HG02798 (cell line): ENCODE results near the gene CKAP2L.

ENCODE experiments used
- ATAC-seq: cut with Tn5 transposase; IDR thresholded peaks from one replicate; pipeline ENCODE4 v1.9.1; 2021; ENCODE audit warnings: mild to moderate bottlenecking; ENCODE audit not compliant: unreplicated experiment, poor library complexity

CKAP2L gene

GRCh38 chr2:112792419-112792818, 28.0 kb upstream of the CKAP2L start:
- ATAC-seq = no peak

- no peak for ATAC-seq
These were observed 27.4 kb upstream of the CKAP2L start for GRCh38 chr2:112791693-112792230.

GRCh38 chr2:112791019-112791418, 26.6 kb upstream of the CKAP2L start:
- no peak for ATAC-seq

DNA sequence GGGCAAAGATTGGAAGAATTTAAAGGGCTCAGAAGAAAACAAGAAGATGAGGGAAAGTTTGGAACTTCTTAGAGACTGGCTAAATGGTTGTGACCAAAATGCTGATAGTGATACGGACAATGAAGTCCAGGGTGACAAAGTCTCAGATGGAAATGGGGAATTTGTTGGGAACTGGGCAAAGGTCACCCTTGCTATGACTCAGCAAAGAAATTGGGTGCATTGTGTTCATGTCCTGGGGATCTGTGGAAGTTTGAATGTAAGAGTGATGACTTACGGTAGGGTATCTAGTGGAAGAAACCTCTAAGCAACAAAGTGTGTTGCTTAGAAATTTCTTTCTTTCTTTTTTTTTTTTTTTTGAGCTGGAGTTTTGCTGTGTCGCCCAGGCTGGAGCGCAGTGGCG, 25.9 kb upstream of the CKAP2L start:
- ATAC-seq = no peak

DNA sequence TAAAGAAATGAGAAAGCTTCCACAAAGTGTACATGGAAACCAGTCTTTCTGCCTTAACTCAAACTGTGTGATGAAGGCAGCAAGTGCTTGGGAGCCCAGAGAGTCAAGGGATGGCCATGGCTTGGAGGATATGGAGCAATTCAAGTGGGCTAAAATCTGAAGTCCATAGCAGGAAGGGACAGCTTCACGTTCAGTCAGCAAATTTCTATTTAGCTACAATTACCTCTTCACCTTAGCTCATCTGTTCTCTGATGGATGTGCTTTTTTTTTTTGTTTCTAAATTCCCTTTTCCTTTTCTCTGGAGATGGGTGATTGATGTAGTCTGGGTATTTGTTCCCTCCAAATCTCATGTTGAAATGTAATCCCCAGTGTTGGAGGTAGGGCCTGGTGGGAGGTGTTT, 24.8 kb upstream of the CKAP2L start:
- no peak for ATAC-seq

DNA sequence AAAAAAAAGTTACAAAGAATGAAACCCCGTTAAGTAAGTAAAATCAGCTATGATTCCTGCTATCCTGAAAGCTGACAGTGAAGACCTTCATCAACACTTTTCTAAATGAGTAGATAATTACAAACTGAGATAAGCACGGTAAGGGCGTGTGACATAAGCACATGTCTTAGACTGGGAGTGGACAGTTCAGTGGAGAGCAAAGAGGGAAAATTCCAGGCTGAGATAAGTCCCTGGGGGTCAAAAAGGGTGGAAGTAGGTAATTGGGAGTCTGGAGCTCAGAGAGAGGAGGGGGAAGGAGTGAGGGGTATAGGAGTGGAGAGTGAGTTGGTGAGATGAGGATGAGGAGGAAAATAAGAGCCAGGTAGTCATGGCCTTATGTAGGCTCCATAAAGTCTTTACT, 24.2 kb upstream of the CKAP2L start:
- no peak for ATAC-seq

DNA sequence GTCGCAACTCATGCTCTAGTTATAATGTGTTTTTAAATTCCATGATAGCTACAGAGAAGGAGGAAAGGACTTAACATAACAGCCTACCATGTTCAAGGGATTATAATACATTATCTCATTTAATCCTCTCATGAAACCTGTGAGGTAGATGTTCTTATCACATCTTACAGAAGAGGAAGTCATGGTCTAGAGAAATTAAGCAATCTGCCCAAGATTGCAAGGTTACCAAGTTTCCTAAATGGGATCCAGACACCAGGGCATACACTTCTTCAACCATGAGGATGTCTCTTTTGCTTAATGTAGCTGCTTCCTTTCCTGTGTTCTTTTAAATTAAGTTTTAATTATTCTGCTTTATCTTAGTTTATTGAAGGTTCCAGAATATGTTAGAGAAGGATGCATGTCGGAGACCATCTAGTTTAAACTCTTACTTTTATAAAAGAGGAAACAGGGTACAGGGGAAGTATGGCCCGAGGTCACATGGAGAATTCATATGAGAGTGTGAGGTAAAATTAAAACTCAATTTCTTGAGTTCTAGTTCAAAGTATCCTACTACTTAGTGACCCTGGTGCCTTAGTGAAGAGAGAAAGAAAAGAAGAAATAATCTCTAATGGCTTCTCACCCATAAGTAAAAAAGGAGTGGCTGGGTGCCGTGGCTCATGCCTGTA, 23.5 kb upstream of the CKAP2L start:
- no peak for ATAC-seq

GRCh38 chr2:112787294-112787693, 22.9 kb upstream of the CKAP2L start:
- no peak for ATAC-seq

DNA sequence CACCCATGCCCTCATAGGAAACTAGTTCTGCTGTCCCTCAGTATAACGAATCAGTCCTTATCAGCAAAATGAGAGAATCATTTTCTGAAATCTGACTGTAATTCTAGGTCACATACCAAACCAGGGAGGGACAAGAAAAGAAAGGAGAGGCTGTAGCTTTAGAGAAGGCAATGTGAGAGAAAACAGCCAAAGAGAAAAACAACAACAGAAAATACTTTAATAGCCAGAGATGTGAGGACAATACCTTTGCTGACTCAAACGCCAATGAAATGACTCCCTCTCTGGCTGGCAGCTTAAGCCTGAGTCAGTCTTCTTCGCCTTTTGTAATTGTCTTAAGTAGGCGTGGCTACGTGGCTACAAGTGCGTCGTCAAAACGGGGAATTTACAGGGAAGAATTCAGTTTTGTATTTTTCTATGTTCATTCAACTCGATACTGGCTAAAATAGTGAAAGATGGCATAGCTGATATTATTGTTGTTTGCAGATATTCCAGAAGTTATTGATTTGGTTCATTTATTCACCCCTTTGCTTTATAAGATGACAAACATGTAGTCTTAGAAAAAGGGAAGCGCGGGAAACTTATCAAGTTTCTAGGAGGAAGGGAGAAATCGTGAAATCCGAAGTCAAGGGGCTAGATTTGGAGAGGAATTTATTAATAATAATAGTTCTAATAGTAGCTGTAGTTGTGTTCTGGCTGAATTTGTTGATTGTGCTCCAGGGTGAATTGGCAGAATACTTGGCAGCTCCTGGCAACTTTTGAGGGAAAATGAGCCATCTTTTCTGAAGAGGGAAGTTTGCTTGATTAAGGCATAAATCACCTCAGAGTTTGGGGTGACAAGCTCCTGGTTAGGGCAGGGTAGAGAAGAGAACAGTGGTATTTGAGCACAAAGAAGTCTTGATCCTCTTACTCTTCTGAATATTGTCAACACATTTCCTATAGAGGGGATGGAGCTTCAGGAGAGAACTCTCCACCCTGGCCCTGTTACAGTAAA, 20.1 kb upstream of the CKAP2L start, which contains the start of gene IL1A:
IL1A (minus strand) TSS at position 295 of the 991 bp plus-strand sequence. CDS start 723 bp downstream, outside the sequence.
- no peak for ATAC-seq

GRCh38 chr2:112783187-112783714, 18.8 kb upstream of the CKAP2L start:
- ATAC-seq = no peak

GRCh38 chr2:112782234-112782799, 17.9 kb upstream of the CKAP2L start:
- ATAC-seq = peak; percentile 87

DNA sequence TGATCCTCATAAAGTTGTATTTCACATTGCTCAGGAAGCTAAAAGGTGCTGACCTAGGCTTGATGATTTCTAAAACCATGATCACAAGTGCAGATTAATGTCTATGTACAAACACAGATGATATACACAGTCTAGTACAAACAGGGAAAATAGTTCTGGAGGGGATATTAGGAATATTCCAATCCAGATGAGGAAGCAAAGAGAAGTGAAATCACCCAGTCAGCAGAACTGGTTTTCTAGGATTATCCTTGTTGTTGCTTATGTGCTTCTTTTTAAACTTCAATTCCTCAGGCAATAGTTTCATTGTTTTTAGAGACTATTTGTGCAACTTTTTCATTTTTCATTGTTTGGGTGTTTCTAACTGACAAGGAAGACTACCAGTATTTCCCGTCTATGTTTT, 15.2 kb upstream of the CKAP2L start:
- ATAC-seq = no peak

DNA sequence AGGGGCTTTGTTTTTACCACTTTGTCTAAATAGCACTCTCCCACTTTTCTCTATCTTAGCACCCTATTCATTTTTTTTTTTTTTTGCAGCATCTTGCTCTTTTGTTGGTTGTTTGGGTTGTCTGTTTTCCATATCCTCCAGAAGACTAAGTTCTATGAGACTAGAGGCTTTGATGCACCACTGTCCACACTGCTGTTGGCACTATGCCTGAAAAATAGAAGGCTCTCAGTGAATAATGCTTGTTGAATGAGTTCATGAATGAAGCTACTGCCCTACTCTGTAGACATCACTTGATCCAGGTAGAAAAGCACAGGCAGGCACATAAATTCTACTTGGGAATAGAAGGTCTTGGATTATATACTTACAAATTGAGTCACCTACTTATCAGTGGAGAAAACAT, 12.6 kb upstream of the CKAP2L start:
- ATAC-seq = no peak

DNA sequence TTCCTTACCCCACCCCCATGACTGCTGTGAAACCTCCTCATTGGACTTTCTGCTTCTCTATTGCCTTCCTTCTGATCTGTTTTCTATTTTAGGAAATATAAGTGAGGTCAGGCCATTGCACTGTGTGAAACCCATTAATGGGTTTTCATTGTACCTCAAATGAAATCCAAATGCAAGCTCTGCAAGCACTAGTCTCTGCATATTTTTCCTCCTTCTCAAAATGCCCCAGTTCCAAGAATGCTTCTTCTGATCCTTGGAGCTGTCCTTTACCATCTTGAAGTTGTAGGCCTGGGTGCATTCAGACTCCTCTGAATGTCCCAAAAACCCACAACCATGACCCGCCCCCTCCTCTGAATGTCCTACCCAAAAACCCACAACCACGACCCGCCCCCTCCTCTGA, 11.7 kb upstream of the CKAP2L start:
- ATAC-seq = no peak

GRCh38 chr2:112774536-112775285, 10.3 kb upstream of the CKAP2L start:
- no peak for ATAC-seq

DNA sequence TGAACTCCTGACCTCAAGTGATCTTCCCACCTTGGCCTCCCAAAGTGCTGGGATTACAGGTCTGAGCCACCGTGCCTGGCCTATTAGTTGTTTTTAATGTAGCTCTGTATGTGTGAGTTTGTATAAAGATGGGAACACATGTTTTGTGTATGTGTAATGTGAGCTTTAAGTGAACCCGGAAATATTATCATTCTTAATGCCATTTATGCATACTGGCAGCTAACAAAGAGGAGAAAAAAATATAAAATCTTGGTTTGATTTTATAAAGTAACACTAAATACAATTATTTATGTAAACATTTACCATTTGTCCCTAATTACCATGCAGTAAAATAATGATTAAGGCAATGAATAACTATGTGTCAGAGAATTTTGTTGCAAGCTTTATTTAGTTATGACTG, 9.1 kb upstream of the CKAP2L start:
- ATAC-seq = no peak

GRCh38 chr2:112772911-112773475, 8.6 kb upstream of the CKAP2L start:
- no peak for ATAC-seq

DNA sequence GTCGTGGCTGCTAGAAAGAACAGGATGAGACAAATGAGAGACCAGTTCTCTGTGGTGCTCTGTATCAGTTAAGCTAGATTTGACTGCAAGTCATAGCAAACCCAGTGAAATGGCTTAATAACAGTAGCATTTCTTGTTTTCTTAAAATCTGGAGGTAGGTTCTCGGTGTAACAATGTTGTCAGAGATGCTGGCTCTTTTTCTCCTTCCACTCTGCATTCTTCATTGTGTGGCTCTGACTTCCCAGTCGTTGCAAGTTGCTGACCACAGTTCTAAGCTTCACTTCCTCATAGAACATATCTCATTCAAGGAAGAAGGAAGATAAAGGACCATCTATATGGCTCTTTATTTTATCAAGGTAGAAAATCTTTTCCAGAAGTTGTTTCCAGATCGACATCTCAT, 7.9 kb upstream of the CKAP2L start:
- no peak for ATAC-seq

- ATAC-seq = no peak
These were observed 4.0 kb upstream of the CKAP2L start for GRCh38 chr2:112768432-112768831.
